ENCODE data around the gene PTX3.

Gene PTX3

GRCh38 chr3:157420606-157421130 lies 16.0 kb upstream of the PTX3 start:
- H3K4me3 ChIP-seq (ENCODE audit: low read length), result no peak overlapping the region

GRCh38 chr3:157423337-157423736 lies 13.3 kb upstream of the PTX3 start:
- H3K4me3 ChIP-seq (ENCODE audit: low read length), result no peak overlapping the region
- no peak for TF ChIP-seq CTCF (conservative IDR thresholded peaks at IDR 0.05; ENCODE audit: low read depth, low read length)
- no peak for DNase-seq (ENCODE audit: low read depth)

More at GRCh38 chr3:157420606-157421130, 16.0 kb upstream of the PTX3 start:
- TF ChIP-seq CTCF (conservative IDR thresholded peaks at IDR 0.05; ENCODE audit: low read depth, low read length), result no peak
- DNase-seq (ENCODE audit: low read depth), result no peak

GRCh38 chr3:157427901-157428300 lies 8.7 kb upstream of the PTX3 start:
- no peak for TF ChIP-seq CTCF (conservative IDR thresholded peaks at IDR 0.05; ENCODE audit: low read depth, low read length)

GRCh38 chr3:157428853-157429252 lies 7.8 kb upstream of the PTX3 start:
- DNase-seq (ENCODE audit: low read depth), result no peak
- no peak for TF ChIP-seq CTCF (conservative IDR thresholded peaks at IDR 0.05; ENCODE audit: low read depth, low read length)
- H3K4me3 ChIP-seq (ENCODE audit: low read length), result no peak overlapping the region

More at GRCh38 chr3:157427901-157428300, 8.7 kb upstream of the PTX3 start:
- DNase-seq (ENCODE audit: low read depth), result no peak
- H3K4me3 ChIP-seq (ENCODE audit: low read length), result no peak overlapping the region

- TF ChIP-seq CTCF (conservative IDR thresholded peaks at IDR 0.05; ENCODE audit: low read depth, low read length), result no peak
- H3K4me3 ChIP-seq (ENCODE audit: low read length), result no peak overlapping the region
- DNase-seq (ENCODE audit: low read depth), result no peak
These were observed 6.9 kb upstream of the PTX3 start for GRCh38 chr3:157429708-157430107.

GRCh38 chr3:157438194-157438730 lies 1.6 kb downstream of the PTX3 start:
- peak overlapping the region; percentile 66 for H3K4me3 ChIP-seq (ENCODE audit: low read length)
- TF ChIP-seq CTCF (conservative IDR thresholded peaks at IDR 0.05; ENCODE audit: low read depth, low read length), result no peak
- no peak for DNase-seq (ENCODE audit: low read depth)

GRCh38 chr3:157441102-157441624 lies 4.5 kb downstream of the PTX3 start:
- TF ChIP-seq CTCF (conservative IDR thresholded peaks at IDR 0.05; ENCODE audit: low read depth, low read length), result no peak
- no peak overlapping the region for H3K4me3 ChIP-seq (ENCODE audit: low read length)

More at GRCh38 chr3:157441102-157441624, 4.5 kb downstream of the PTX3 start:
- DNase-seq (ENCODE audit: low read depth), result no peak
